ENCODE results near the gene TBC1D16.

DNA sequence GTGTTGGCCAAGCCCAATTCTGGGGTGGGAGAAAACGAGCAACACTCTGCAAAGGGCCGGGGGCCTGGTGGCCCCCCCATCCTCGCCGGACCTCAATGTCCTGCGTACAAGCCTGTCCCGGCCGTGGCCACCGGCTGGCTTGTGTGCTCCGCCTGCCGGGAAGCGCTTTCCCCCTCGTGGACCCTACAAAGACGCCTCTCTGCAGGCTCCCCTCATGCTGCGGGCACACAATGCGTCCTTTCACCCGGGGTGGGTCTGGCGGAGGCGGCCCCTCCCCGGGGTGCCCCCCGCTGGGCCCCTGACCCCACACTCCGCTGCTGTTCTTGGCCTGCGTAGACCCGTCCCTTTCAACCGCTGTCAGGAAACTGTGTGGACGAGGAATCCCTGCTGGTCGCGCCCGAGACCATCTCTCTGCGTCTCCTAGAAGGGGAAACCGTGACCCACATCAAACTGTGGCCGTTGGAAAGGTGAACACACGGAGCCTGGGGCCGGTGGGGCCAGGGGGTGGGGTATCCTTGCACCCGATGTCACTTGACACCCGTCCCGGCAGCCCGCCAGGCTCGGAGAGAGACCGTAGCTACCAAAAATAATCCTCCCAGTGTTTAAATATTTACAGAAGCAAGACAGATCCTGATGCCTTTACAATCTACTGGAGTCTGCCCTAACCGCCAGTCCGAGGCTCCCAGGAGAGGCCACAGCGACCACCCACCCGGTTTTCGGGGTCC is 43.6 kb downstream of the TBC1D16 start:
- no peak for TF ChIP-seq CTCF (IDR thresholded peaks at IDR 0.05)
- TF ChIP-seq POLR2A (IDR thresholded peaks at IDR 0.05): no peak

Measured in lower leg skin (tissue), 3 donors.